ENCODE measurements around the gene GSG1L. TPM values are rescaled to one million over a fixed set of nuclear protein-coding genes. Genes with fewer than 3 reads are reported as not detected.
A peak's percentile ranks its signal among the peaks of the same experiment; 100 is the strongest.

GSG1L gene
- total RNA-seq, 3 donors from 2014 or later: not detected

DNA sequence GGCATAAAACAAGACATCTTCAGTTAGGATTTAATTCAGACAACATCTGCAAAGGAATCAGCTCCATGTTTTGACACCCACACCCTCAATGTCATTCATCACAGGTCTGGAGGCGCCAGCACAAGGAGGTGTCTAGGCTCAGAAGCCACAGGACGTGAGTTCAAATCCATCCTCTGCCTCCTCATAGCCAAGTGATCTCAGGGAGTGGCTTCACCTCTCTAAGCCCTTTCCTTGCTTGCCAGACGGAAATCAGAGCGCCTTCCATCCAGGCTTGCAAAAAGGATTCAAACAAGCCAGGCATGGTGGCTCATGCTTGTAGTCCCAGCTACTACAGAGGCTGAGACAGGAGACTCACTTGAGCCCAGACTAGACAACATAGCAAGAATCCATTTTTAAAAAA is 84.6 kb downstream of the GSG1L start:
- Histone ChIP-seq H3K27me3 (no peaks in the 10 kb centered on the region), H3K27ac (no peak overlapping the region), H3K36me3 (no peaks in the 10 kb centered on the region), H3K4me1 (no peaks in the 10 kb centered on the region), H3K9me3 (no peaks in the 10 kb centered on the region), H3K4me3 (no peak overlapping the region)
- no peak for DNase-seq (ENCODE audit: low spot score in 2 of 2)
- intact Hi-C loops (cut with DNase I; ENCODE audit: low total_unique reads): no loop called here
- TF ChIP-seq POLR2A (IDR thresholded peaks at IDR 0.05) (no peak), POLR2AphosphoS5 (IDR thresholded peaks at IDR 0.05) (no peak)
- TF ChIP-seq, protein P1, sequence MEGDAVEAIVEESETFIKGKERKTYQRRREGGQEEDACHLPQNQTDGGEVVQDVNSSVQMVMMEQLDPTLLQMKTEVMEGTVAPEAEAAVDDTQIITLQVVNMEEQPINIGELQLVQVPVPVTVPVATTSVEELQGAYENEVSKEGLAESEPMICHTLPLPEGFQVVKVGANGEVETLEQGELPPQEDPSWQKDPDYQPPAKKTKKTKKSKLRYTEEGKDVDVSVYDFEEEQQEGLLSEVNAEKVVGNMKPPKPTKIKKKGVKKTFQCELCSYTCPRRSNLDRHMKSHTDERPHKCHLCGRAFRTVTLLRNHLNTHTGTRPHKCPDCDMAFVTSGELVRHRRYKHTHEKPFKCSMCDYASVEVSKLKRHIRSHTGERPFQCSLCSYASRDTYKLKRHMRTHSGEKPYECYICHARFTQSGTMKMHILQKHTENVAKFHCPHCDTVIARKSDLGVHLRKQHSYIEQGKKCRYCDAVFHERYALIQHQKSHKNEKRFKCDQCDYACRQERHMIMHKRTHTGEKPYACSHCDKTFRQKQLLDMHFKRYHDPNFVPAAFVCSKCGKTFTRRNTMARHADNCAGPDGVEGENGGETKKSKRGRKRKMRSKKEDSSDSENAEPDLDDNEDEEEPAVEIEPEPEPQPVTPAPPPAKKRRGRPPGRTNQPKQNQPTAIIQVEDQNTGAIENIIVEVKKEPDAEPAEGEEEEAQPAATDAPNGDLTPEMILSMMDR (IDR thresholded peaks at IDR 0.05): no peak

DNA sequence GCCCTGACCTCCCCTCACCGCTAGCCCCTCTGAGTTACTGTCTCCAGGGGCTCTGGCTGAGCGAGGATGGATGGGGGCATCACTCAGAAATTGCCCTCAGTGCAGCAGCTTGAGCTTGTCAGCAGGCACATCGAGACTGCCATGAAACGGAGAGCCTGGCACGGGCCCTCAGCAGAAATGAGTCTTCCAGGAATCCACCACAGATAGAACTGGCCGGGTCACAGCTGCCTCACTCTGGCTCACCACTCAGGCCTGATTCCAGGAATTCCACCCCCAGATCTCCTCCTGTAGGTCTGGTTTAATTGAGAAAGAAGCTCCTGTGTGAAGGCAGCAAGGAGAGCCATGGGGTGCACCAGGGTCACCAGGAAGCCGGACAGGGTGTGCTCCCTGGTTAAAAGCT is 85.5 kb downstream of the GSG1L start:
- TF ChIP-seq, protein P1 (IDR thresholded peaks at IDR 0.05): no peak
- TF ChIP-seq POLR2A (IDR thresholded peaks at IDR 0.05): no peak
- TF ChIP-seq POLR2AphosphoS5 (IDR thresholded peaks at IDR 0.05): no peak
- DNase-seq (ENCODE audit: low spot score in 2 of 2): peak in 1 of 2 donors; percentile 43
- intact Hi-C loops (cut with DNase I; ENCODE audit: low total_unique reads): no loop called here

DNA sequence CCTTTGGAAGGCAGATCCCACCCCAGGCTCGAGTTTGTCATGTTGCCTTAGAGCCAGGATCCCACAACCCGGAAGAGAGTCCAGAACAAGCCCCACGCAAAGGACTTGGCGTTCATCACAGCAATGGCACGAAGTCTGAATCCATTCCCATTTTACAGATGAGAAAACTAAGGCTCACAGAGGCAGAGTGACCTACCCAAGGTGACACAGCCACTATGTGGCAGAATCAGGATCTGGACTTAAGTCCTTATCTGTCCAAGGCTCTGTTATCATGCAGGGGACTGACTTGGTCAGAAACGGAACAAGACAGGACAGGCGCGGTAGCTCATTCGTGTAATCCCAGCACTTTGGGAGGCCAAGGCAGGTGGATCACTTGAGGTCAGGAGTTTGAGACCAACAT is 86.5 kb downstream of the GSG1L start:
- Histone ChIP-seq H3K36me3 (no peaks in the 10 kb centered on the region), H3K9me3 (no peaks in the 10 kb centered on the region), H3K4me1 (no peaks in the 10 kb centered on the region), H3K27ac (no peak overlapping the region), H3K27me3 (no peaks in the 10 kb centered on the region), H3K4me3 (no peak overlapping the region)
- TF ChIP-seq POLR2AphosphoS5 (IDR thresholded peaks at IDR 0.05) (no peak), POLR2A (IDR thresholded peaks at IDR 0.05) (no peak)
- TF ChIP-seq, protein P1 (IDR thresholded peaks at IDR 0.05): no peak
- intact Hi-C loops (cut with DNase I; ENCODE audit: low total_unique reads): no loop called here
- DNase-seq (ENCODE audit: low spot score in 2 of 2): no peak

More for the DNA sequence above, 85.5 kb downstream of the GSG1L start:
- Histone ChIP-seq H3K9me3 (no peaks in the 10 kb centered on the region), H3K27ac (no peak overlapping the region), H3K4me1 (no peaks in the 10 kb centered on the region), H3K36me3 (no peaks in the 10 kb centered on the region), H3K4me3 (no peak overlapping the region), H3K27me3 (no peaks in the 10 kb centered on the region)

GRCh38 chr16:27974896-27975540 is 88.5 kb downstream of the GSG1L start:
- TF ChIP-seq, protein P1 (IDR thresholded peaks at IDR 0.05): no peak
- TF ChIP-seq POLR2AphosphoS5 (IDR thresholded peaks at IDR 0.05) (no peak), POLR2A (IDR thresholded peaks at IDR 0.05) (no peak)
- H3K27ac ChIP-seq: no peak overlapping the region
- no peaks in the 10 kb centered on the region for H3K4me1 ChIP-seq
- no peaks in the 10 kb centered on the region for H3K36me3 ChIP-seq
- intact Hi-C loops (cut with DNase I; ENCODE audit: low total_unique reads): no loop called here
- H3K27me3 ChIP-seq: no peaks in the 10 kb centered on the region
- no peaks in the 10 kb centered on the region for H3K9me3 ChIP-seq
- DNase-seq (ENCODE audit: low spot score in 2 of 2): no peak
- H3K4me3 ChIP-seq: no peak overlapping the region

DNA sequence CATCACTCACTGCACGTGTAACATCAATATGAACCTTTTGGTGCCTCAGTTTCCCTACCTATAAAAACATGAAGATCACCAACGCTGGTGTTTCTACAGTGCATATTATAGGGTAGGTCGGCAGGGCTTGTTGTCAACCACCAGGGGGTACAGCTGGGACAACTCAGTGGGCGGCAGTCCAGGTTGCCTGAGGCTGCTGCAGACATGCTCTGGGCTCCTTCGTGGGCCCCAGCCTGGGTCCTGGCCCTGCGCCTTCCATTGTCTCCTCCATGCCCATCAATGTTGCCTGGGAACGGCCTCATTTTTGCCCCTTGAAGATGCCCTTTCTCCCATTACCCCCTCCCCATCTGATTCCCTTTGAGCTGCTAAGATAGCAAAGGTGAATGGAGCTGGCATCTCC is 89.8 kb downstream of the GSG1L start:
- H3K27me3 ChIP-seq: no peaks in the 10 kb centered on the region
- DNase-seq (ENCODE audit: low spot score in 2 of 2): no peak
- intact Hi-C loops (cut with DNase I; ENCODE audit: low total_unique reads): no loop called here
- no peaks in the 10 kb centered on the region for H3K4me1 ChIP-seq
- H3K27ac ChIP-seq: no peak overlapping the region
- no peak overlapping the region for H3K4me3 ChIP-seq
- H3K9me3 ChIP-seq: no peaks in the 10 kb centered on the region
- no peaks in the 10 kb centered on the region for H3K36me3 ChIP-seq
- TF ChIP-seq POLR2AphosphoS5 (IDR thresholded peaks at IDR 0.05) (no peak), POLR2A (IDR thresholded peaks at IDR 0.05) (no peak)
- TF ChIP-seq, protein P1 (IDR thresholded peaks at IDR 0.05): no peak
